Spleen (tissue), 7 donors: ENCODE results near the gene IFI16.

ENCODE experiments used
- CTCF ChIP-seq, 11 experiments: fragments of 200-600 bp in 7 of 11; fragments of 450-650 bp in 4 of 11; sonication (generic) in 4 of 11; IDR thresholded peaks in 8 of 11; conservative IDR thresholded peaks in 3 of 11; 1 replicate in 7 of 11; 2 replicates in 4 of 11; pipeline versions ENCODE4 v1.4.0 to v1.8.0; 2016 to 2021; ENCODE audit warnings: antibody characterized with exemption in 11 of 11, inconsistent platforms in 4 of 11, mild to moderate bottlenecking in 1 of 11
- POLR2AphosphoS5 ChIP-seq, 3 donors: sonication (generic); formaldehyde crosslinking; IDR thresholded peaks; one replicate each; pipeline ENCODE4 v1.5.1; 2017; ENCODE audit warnings: antibody characterized with exemption in 3 of 3
- donor health status: DM: no; HTN: no; CAD: no; lungs with moderate emphysema.
- donor health status: DM: no; HTN: no; CAD: no.
- donor health status: DM: no; HTN: no; CAD: no.

GRCh38 chr1:159000070-159000409 is 9.7 kb upstream of the IFI16 start:
- no peak for TF ChIP-seq CTCF (IDR thresholded peaks at IDR 0.05 in 8 of 11, conservative IDR thresholded peaks at IDR 0.05 in 3 of 11)
- no peak for TF ChIP-seq POLR2AphosphoS5 (IDR thresholded peaks at IDR 0.05)
